Fibroblast of lung (primary cell): ENCODE measurements around the gene MBNL1.

Experiments
- EZH2 ChIP-seq: IDR thresholded peaks from 2 replicates; pipeline ENCODE4 v1.5.1; 2012; ENCODE audit warnings: low read length, control low read depth, mild to moderate bottlenecking; ENCODE audit errors: missing control alignments
- TF ChIP-seq, protein P1 (sequence below), 2 donors: IDR thresholded peaks in 1 of 2; conservative IDR thresholded peaks in 1 of 2; 1 replicate in 1 of 2; 2 replicates in 1 of 2; pipeline ENCODE4 v1.5.1; 2011 to 2012; ENCODE audit warnings: low read length in 2 of 2, control low read depth in 1 of 2, inconsistent platforms in 1 of 2, low read depth in 1 of 2, mild to moderate bottlenecking in 1 of 2

DNA sequence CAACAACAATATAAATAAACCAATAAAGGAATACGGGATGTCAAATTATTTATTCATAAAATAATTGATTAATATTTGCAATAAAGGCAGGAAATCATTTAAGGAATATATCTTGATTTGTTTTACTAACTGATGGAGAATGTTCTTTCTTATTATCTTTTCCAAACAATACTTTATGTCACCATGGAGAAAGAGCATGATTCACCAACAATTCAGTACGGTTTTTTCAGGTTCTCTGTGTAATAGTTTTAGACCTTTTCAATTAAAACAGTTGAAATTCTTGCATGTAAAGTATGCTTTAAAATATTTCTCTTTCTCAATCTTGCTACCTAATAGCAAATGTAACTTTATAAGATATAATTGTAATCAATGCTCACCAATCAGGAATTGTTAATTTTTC lies 41.7 kb upstream of the MBNL1 start:
- no peak for TF ChIP-seq EZH2
- TF ChIP-seq, protein P1, sequence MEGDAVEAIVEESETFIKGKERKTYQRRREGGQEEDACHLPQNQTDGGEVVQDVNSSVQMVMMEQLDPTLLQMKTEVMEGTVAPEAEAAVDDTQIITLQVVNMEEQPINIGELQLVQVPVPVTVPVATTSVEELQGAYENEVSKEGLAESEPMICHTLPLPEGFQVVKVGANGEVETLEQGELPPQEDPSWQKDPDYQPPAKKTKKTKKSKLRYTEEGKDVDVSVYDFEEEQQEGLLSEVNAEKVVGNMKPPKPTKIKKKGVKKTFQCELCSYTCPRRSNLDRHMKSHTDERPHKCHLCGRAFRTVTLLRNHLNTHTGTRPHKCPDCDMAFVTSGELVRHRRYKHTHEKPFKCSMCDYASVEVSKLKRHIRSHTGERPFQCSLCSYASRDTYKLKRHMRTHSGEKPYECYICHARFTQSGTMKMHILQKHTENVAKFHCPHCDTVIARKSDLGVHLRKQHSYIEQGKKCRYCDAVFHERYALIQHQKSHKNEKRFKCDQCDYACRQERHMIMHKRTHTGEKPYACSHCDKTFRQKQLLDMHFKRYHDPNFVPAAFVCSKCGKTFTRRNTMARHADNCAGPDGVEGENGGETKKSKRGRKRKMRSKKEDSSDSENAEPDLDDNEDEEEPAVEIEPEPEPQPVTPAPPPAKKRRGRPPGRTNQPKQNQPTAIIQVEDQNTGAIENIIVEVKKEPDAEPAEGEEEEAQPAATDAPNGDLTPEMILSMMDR (conservative IDR thresholded peaks at IDR 0.05 in 1 of 2, IDR thresholded peaks at IDR 0.05 in 1 of 2; ENCODE audit: low read depth in 1 of 2, low read length in 2 of 2), result no peak
